ENCODE measurements around the gene CAPN15.

Gene CAPN15

GRCh38 chr16:526181-527014 lies 1.1 kb upstream of the CAPN15 start:
- no peak for DNase-seq (ENCODE audit: low spot score)

DNA sequence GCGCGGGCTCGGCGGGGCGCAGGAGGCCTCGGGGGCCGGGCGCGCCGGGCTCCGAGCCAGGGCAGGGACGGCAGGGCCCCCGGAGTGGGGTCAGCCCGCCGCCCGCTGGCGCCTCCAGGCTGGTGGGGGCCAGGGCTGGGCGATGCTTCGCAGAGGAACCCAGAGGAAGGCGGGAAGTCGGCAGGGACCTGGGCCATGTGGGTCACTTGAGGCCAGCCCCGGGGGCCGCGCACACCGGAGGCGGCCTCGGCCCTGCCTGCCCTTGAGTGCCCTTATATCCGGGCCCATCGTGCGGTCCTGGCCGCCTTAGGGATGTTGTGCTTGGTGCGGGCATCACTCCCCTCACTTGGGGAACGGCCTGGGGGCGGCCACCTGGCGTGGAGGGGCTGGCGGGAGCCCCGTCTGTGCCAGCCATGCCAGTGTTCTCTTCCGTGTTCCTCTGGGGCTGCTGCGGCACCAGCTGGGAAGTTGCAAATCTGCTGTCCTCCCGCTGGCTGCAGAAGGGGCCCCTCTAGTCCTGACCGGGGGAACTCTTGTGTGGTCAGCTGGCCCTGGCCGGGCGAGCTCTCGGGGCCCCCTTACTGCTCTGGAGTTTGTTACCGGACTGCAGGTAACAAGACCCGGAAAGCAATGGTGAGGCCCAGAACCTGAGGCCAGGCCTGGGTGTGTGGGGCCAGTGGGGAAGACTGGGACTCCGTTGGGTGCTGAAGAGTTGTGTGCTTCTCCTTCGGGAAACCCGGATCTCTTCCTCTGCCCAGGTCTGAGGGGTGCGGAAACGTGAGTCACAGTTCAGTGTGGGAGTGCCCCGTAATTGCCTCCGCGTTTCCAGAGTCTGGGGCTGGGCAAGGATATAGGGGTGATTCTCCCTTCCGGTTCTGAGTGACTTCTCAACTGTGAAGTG lies 849 bp downstream of the CAPN15 start:
- DNase-seq (ENCODE audit: low spot score) = no peak

DNA sequence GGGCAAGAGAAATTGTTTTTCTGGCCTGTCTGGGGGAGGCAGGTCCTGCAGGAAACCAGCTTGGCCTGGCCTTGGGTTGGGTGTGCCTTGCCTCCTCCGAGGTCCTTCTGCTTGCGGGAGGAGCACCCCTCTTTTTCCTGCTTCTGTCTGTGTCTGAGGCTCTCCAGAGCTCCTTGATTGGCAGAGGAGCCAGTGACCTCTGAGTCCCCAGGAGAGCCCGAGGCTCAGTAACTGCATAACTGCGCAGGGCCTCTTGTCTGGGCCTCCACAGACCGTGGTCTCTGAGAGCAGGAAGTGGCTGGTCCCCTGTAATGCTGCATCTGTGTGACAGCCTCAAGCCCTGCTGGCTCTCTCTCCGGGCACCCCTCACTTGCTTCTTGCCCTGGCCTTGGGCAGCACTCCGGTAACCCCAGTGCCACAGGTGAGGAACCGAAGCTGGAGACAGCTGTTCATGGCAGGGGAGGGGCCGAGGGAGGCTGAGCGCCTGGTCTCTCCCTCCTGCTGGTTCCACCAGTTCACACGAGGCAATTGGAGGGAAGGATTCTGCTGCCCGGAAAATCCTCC lies 1.6 kb downstream of the CAPN15 start:
- no peak for DNase-seq (ENCODE audit: low spot score)

DNA sequence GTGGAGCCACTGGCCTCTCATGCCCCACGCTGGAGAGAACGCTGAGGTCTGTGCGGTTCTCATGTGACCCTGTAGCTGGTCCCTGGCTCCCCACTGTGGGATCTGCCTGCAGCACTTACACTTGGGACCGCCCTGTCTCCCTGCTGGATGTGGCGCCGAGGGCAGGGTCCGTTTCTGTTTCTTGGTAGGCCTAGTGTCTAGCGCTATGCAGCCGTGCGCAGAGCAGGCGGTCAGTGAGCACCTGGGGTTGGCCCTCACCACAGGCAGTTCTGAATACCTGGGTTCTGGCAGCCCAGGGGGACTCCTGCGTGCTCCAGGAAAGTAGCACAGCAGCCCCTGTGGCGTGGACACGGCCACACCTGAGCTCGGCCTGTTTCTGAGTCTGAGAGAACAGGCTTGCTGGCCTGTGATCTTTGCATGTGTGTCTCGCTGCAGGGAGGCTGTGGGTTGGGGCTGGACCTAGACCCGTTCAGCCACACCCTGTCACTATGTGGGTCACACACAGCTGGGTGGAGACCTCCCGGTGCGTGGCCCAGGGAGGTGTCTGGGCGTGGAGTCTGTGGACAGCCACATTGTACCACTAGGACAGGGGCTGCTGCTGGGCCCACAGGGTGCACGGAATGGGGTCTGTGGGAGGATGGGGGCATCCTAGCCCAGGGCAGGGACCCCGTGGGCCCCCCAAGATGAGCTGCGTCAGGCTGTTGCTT lies 2.8 kb downstream of the CAPN15 start:
- DNase-seq (ENCODE audit: low spot score) = no peak

DNA sequence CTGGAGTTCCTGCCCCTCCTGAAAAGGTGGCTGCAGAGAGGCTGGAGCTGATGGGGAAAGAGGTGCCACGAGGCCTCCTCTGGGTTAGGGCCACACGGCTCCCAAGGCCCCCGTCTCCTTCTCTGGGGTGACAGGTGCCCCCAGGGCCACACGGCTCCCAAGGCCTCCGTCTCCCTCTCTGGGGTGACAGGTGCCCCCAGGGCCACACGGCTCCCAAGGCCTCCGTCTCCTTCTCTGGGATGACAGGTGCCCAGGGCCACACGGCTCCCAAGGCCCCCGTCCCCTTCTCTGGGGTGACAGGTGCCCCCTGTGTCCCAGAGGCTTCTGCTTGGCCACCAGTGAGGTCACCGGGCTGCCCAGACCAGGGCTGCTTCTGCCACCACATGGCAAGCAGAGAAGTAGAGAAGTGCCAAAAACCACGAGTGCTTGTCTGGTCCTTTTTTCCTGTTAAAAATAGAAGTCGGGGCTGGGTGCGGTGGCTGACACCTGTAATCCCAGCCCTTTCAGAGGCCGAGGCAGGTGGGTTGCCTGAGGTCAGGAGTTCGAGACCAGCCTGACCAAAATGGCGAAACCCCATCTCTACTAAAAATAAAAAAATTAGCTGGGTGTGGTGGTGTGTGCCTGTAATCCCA lies 4.1 kb downstream of the CAPN15 start:
- no peak for DNase-seq (ENCODE audit: low spot score)

DNA sequence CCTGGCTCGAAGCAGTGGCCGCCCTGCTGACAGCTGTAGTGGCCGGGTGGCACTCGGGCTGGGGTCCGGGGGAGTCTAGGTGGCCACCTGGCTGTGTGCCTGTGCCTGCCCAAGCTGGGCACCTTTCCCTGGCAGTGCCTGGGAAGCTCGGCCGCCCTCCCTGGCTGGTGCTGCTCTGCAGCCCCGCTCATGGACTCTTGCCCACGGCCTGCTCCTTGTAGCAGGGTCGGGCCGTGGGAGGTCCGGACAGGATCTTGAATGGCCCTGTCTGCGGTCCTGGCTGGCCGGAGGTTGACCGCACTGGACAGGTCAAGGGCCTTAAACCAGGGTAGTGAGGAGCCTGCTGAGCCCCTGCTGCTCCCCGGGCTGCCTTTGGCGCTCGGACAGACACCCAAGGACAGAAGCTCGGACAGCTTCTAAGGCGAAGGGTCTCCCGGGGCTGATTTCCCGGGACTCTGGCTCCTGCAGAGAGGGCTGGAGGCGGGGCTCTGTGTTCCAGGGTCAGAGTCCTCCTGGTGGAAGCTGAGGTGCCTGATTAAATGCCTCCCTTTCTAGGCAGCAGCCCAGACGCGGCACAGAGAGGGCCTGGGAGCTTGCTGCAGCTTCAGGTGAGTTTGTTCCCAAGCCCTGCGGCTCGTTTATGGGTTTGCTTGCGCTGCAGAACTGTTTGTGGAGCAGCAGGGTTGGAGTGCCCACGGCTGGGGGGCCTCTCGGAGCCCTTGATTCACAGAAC lies 6.0 kb downstream of the CAPN15 start:
- no peak for DNase-seq (ENCODE audit: low spot score)

- DNase-seq (ENCODE audit: low spot score) = no peak
Measured at GRCh38 chr16:534135-534534, 6.6 kb downstream of the CAPN15 start.

GRCh38 chr16:534856-535445 lies 7.4 kb downstream of the CAPN15 start:
- DNase-seq (ENCODE audit: low spot score) = no peak

DNA sequence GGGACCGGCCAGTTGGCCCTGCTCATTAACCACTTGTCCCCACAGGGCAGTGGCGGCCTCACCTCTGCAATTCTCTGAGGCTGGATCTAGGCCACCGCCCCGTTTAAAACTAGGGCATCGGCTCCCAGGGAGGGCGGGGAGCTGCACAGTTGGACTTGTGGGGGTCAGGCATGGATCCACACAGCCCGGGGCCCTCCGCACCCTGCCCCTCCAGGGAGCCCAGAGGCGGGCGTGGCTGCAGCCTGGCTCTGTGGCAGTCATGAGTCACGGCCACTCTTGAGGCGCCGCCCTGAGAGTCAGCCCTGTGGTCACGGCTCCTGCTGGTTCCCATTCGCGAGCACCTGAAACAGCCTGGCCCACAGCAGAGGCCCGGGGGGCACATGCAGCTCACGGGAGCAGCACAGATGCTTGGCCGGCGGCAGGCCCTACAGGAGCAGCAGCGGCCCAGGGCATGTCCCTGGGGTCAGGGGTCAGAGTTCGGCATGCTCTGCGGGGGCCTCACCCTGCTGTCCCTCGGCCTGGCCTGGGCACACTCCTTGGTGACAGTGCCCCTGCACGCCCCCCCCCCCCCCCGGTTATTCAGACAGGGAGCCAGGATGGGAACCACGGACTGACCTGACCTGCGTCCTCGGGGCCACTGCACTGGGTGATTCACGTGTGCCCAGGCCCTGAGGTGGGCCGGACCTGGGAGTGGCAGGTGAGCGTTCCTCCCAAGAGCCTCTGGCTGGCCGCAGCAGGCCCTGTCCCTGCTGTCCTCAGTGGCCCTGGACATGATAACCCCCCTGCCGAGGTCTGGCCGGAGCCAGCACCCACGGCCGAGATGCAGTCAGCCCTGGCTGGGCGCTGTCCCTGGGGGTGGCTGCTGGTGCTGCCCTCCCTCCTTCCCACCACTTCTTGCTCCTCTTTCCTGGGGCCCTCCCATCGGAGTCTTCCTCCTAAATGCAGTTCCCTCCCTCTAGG lies 8.2 kb downstream of the CAPN15 start:
- DNase-seq (ENCODE audit: low spot score) = no peak

DNA sequence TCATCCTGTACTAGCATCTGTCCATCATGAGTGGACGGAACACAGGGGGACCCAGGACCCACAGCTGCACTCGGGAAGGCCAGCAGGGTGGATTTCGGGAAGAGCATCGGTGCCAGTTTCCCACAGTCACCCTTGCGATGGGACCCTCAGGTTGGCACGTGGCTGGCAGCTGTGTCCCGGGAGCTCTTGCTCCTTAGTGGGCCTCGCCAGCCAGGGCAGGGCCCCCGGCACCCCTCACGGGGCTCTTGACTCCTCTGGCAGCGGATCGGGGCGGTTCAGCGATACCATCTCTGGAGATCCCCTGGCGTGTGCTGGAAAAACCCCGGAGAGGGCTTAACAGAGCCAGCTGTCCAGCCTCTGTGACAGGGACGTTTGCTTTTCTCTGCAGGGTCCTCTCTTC lies 9.2 kb downstream of the CAPN15 start:
- no peak for DNase-seq (ENCODE audit: low spot score)

GRCh38 chr16:537415-538335 lies 10.2 kb downstream of the CAPN15 start:
- no peak for DNase-seq (ENCODE audit: low spot score)

DNA sequence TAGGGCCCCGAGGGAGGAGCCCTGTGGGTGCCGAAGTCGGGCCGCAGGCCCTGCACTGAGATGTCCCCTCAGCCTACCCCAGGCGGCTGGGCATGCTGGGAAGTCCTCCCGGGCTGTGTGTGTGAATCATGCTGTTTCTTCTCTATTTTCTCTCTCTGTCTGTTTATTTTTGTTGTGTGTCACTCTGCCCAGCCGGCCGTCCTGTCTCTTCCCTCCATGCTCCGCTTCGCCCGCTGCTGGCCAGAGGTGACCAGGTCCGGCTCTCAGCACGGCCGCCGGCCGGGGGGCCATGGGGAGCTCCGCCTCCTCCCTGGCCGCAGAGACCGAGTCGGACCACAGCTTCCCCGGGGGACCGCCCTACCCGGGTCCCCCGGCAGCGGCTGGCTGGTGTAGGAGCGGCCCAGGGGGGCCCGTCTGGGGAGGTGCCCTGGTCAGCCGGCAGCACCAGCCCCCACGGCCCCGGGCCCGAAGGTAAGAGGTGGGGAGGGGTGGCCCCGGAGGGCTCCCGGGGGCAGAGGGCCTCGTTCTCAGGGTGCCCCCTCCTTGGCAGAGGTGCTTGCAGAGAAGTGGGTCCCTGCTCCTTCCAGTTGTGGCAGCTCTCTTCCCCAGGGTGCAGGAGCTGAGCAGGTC lies 12.5 kb downstream of the CAPN15 start:
- DNase-seq (ENCODE audit: low spot score) = no peak

GRCh38 chr16:540645-541340 lies 13.3 kb downstream of the CAPN15 start:
- DNase-seq (ENCODE audit: low spot score) = no peak

GRCh38 chr16:543301-544164 lies 16.0 kb downstream of the CAPN15 start:
- no peak for DNase-seq (ENCODE audit: low spot score)

DNA sequence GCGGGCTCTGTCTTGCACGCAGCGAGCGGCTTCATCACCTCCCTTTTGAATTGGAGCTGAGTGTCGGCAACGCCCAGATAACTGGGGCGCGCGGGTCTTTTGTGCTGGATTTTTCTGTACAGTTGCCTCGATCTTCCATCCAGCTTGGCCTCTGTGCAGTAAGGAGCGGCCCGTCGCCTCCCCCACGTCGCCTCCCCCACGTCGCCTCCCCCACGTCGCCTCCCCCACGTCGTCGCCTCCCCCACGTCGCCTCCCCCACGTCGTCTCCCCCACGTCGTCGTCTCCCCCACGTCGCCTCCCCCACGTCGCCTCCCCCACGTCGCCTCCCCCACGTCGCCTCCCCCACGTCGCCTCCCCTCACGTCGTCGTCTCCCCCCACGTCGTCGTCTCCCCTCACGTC lies 17.0 kb downstream of the CAPN15 start:
- no peak for DNase-seq (ENCODE audit: low spot score)

Data from Ammon's horn (tissue), 1 donor.